DMS153 treated with DMSO at 0.1 percent for 48 hours (cell line): ENCODE measurements around the gene SLC7A14.
"Not testable (repeated sequence)": the region's sequence is repeated elsewhere in the genome, so short reads cannot be mapped to it uniquely, and the experiment has no call there.

ENCODE experiments used
- DNase-seq: peaks from one replicate; lab custom pipeline; 2025; ENCODE audit not compliant: unreplicated experiment; lab: John Stamatoyannopoulos, UW

The SLC7A14 gene

GRCh38 chr3:170594528-170594927, 8.7 kb upstream of the SLC7A14 start:
- no peak for DNase-seq

DNA sequence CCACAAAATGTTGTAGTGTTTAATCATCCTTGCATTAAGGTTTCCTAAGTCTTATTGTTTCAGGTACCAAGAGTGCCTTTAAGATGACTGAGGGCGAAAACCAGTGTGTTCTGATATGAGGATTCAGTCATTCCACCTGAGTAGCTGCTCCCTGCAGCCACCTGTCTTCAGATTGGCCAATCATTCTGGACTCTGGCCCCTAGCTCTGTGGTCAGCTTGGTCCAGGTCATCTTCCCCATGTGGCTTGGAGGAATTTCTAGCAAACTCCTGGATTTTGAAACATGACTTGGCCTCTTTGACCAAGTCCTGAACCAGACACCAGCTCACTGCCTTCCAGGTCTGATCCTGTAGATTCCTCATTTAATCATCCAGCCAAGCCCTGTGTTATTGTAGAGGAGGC, 7.8 kb upstream of the SLC7A14 start:
- DNase-seq = no peak

GRCh38 chr3:170589113-170589512, 3.2 kb upstream of the SLC7A14 start:
- DNase-seq = peak; percentile 68

DNA sequence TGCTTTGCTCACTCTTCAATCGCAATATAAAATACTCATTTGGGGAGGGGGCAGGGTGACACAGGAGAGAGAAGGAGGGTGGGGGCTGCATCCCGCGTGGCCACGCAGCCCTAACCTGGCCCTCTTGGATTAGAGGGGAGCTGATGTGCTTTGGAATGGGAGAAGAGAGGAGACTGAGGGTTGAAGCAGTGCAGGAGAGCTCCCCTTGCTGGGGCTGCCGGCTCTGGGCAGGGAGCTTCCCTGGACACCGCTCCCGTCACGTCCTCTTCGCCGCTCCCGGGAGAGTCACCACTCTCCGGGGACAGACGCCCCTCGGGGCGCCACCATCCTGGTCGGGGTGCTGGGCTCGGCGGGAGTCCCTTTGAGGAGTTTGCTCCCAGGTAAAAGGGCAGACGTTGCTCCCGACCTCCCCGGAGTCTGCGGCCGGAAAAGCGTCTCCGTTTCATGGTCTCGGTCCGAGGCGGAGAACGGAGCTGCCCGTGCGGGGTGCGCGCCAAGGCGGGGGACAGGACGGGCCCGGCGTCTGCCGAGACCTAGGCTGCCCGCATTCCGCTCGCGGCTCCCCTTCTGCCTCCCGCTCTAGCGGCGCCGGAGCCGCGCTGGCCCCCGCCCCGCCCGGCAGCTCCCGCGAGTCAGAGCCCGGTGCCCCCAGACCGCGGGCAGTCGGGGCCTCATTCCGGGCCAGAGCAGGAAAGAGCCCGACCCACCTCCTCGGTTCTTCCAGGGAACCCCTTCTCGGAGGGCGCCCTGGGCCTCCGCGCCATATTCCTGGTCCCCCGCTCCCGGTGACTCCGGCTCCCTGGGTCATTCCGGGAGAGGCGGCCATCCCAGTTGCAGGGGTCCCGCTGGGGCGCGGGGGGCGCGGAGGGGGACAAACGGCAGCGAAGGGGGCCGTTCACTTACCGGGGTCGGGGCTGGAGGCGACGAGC, 603 bp downstream of the SLC7A14 start:
- peak; percentile 38 for DNase-seq

GRCh38 chr3:170584585-170585007, 1.3 kb downstream of the SLC7A14 start:
- DNase-seq = peak; percentile 38

- no peak for DNase-seq
These were observed 6.2 kb downstream of the SLC7A14 start for GRCh38 chr3:170579646-170580045.

DNA sequence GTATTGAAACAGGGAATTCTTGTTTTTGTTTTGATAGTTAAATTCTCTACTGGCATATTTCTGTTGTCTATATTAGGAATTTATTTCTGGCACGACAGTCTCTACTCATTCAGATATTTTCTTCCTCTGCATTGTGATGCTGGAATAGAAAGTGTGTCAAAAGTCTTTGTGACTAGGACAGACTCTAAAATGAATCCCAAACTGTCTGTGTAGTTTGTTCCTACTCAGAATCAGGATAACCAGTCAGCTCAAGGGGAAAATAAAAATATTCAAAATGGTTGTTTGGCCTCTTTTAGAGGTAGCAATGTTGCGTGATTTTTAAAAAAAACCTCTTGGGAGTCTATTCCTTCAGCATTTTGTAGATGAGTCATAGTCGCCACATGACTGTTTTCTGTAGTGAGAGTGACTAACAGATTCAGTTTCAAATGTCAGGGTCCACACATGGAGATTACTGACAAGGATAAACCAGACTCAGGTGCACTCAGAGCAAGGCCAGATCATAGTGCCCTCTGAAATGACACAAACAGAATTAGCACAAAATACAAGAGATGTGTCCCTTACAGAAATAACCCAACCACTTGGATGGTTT, 13.1 kb downstream of the SLC7A14 start:
- DNase-seq = no peak

GRCh38 chr3:170567598-170567997, 18.3 kb downstream of the SLC7A14 start:
- DNase-seq = not testable (repeated sequence)

- no peak for DNase-seq
These were observed 19.5 kb downstream of the SLC7A14 start for GRCh38 chr3:170566413-170566812.

- DNase-seq = no peak
These were observed 20.4 kb downstream of the SLC7A14 start for GRCh38 chr3:170565495-170565894.

GRCh38 chr3:170564664-170565063, 21.2 kb downstream of the SLC7A14 start:
- no peak for DNase-seq

GRCh38 chr3:170563712-170564423, 22.0 kb downstream of the SLC7A14 start:
- DNase-seq = peak; percentile 30

- no peak for DNase-seq
These were observed 23.8 kb downstream of the SLC7A14 start for GRCh38 chr3:170562080-170562479.

- no peak for DNase-seq
These were observed 25.0 kb downstream of the SLC7A14 start for GRCh38 chr3:170560717-170561382.

- DNase-seq = no peak
These were observed 25.6 kb downstream of the SLC7A14 start for GRCh38 chr3:170560296-170560695.

DNA sequence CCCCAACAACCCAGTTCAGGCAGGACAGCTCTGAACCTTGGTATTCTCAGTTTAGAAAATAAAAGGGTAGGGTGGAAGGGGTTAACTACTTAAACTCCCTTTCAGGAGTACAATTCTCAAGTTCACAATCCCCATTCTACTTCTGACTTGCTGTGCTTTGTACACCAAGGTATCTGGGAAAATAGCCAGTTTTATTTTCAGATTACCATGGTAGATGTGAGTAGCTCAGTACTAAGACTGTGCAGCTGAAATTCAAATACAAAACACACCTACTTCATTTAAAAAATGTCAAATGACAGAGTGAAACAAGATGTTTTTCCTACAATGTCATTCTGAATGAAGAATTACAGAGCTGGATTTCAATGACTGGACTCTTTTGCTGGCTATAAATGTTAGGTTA, 27.4 kb downstream of the SLC7A14 start:
- no peak for DNase-seq

- no peak for DNase-seq
These were observed 30.5 kb downstream of the SLC7A14 start for GRCh38 chr3:170555329-170555728.

DNA sequence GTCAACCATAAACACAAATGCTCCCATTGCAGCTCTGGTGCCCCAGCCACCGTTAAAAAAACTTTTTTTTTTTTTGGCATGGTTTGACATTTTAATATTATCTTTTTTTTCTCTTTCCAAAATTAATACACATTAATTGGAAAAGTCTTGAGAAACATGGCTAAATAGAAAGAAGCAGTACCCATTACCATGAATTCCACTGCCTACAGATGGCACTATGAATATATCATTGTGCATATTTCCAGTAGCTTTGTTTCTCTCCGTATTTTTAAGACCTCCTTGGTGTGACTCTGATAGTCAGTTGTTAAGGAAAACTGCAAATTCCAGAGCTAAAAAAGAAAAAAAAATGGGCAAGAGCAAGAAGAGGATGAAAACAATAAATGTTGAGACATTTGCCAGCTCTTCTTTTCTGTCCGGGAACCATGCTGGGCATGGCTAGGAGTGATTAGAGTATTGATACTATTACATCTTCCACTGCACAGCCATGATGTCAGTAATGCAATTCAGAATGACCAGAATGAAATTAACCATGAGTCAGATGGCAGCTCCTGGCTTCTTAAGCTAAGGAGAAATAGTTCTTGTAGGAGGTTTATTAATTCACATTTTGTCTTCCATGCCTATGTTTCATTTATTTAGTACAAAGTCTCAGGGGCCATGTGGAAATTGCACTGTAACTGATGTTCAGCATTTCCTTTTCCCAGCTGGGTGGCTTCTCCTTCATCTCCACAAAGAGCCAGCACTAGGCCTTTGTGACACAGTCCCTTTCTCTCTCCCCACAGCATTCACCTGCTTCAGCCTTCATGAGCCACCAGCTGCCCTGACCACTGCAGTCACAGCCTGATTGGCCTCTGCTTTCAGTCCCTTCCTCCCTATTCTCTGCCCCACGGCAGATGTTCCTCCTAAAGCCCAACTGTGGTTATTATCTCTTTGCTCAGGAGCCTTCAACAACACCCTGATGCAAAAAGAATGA, 31.8 kb downstream of the SLC7A14 start:
- no peak for DNase-seq

GRCh38 chr3:170551252-170551651, 34.6 kb downstream of the SLC7A14 start:
- no peak for DNase-seq

GRCh38 chr3:170542704-170543103, 43.2 kb downstream of the SLC7A14 start:
- DNase-seq = no peak
